Heart left ventricle (tissue), 16 donors: ENCODE data around the gene EPHA6. TPM values are rescaled to one million over a fixed set of nuclear protein-coding genes. Genes with fewer than 3 reads are reported as not detected.
A peak's percentile ranks its signal among the peaks of the same experiment; 100 is the strongest.

Experiments
- ATAC-seq, 4 donors: fragments of 200-7000 bp; cut with Tn5 transposase; one replicate each; pipeline ENCODE4 v1.9.1; 2020 to 2022; ENCODE audit warnings: moderate library complexity in 4 of 4, mild to moderate bottlenecking in 3 of 4, moderate number of reproducible peaks in 1 of 4
- DNase-seq, 5 donors: peaks; one replicate each; pipeline ENCODE4 v3.0.0-alpha.2; 2020
- H3K27ac ChIP-seq, 12 donors: fragments of 200-600 bp; sonication (generic) in 4 of 12; one replicate each; pipeline versions ENCODE4 v1.5.0 to v1.8.0; 2016 to 2022; ENCODE audit warnings: mild to moderate bottlenecking in 2 of 12
- H3K27me3 ChIP-seq, 9 donors: fragments of 200-600 bp; sonication (generic) in 2 of 9; one replicate each; pipeline versions ENCODE4 v1.5.1 to v1.8.0; 2016 to 2022; ENCODE audit warnings: mild to moderate bottlenecking in 3 of 9
- H3K36me3 ChIP-seq, 9 donors: fragments of 200-600 bp; sonication (generic) in 2 of 9; one replicate each; pipeline versions ENCODE4 v1.5.0 to v1.8.0; 2018 to 2022; ENCODE audit warnings: mild to moderate bottlenecking in 2 of 9
- H3K4me1 ChIP-seq, 12 donors: fragments of 200-600 bp; sonication (generic) in 4 of 12; one replicate each; pipeline versions ENCODE4 v1.5.0 to v1.8.0; 2016 to 2022; ENCODE audit warnings: mild to moderate bottlenecking in 3 of 12
- H3K4me3 ChIP-seq, 12 donors: fragments of 200-600 bp; sonication (generic) in 4 of 12; one replicate each; pipeline versions ENCODE4 v1.5.0 to v1.8.0; 2017 to 2022; ENCODE audit warnings: mild to moderate bottlenecking in 9 of 12, moderate library complexity in 4 of 12
- H3K9me3 ChIP-seq, 12 donors: fragments of 200-600 bp; sonication (generic) in 4 of 12; one replicate each; pipeline versions ENCODE4 v1.5.0 to v1.8.0; 2016 to 2022; ENCODE audit warnings: mild to moderate bottlenecking in 1 of 12
- CTCF ChIP-seq, 12 donors: fragments of 200-600 bp; sonication (generic) in 4 of 12; IDR thresholded peaks; one replicate each; pipeline versions ENCODE4 v1.5.0 to v1.8.0; 2018 to 2022; ENCODE audit warnings: antibody characterized with exemption in 12 of 12, mild to moderate bottlenecking in 5 of 12
- POLR2A ChIP-seq, 2 donors: fragments of 450-650 bp; IDR thresholded peaks; one replicate each; pipeline ENCODE4 v1.6.1; 2017; ENCODE audit warnings: antibody characterized with exemption in 2 of 2, mild to moderate bottlenecking in 2 of 2, moderate library complexity in 2 of 2
- WGBS, 4 donors: extraction: QIAGEN DNeasy Blood & Tissue Kit in 2 of 4; methylation state at CpG; one replicate each; pipeline versions ENCODE4 v1.1.5 to v1.1.7; 2013 to 2018; 5-methylcytosine and 5-hydroxymethylcytosine counted together
- intact Hi-C, 10 donors: fragments of 100-400 bp; cut with DNase I; formaldehyde crosslinking; loops; one replicate each; pipeline versions ENCODE4 v1.11.1 to v1.14.2; 2022
- polyA plus RNA-seq, 2 donors: library from polyadenylated mRNA; stranded (reverse); fragments of 200-250 nt; gene quantifications; one replicate each; pipeline ENCODE4 v1.2.3, GENCODE V29; 2013
- total RNA-seq, 9 donors: library from RNA; depleted of rRNA in 2 of 9; stranded (reverse); fragments of >200 nt in 2 of 9; fragmentation: NEBNext Ultra II Directional in 3 of 9; extraction: Animal tissue kit (Norgen Biotek cat#: 25700) in 3 of 9; gene quantifications; one replicate each; pipeline versions ENCODE4 v1.1.0 to v1.2.4, GENCODE V29; 2016 to 2023
- donor health status: ischemic (EF 13 %, LVEDD 7.1; RV severe dilation, severe dysfunction).
- donor health status: healthy with polysubstance abuse.
- donor health status: DM: no; HTN: yes; CAD: no.
- donor health status: DM: no; HTN: no; CAD: no.
- donor health status: ischemic (EF 25% LVEDD 6.9; RV normal size, moderate dysfunction).
- donor health status: ischemic (EF 25% LVEDD 5.7; RV mildly dilated, moderate dysfunction).
- donor health status: healthy.
- donor health status: DM: yes; HTN: yes; CAD: no.
- donor health status: ischemic (EF 35%, LVEDD 5.7; RV mildly dilated, moderate dysfunction).
- donor health status: nonischemic (EF 11% LVEDD 7.7; RV severe dilation, severe dysfunction).
- donor health status: DM: yes; HTN: yes; CAD: no.
- donor health status: PGD.
- donor health status: ischemic (EF 29% LVEDD 5.4; RV normal size, mild dysfunction).
- donor health status: nonischemic (EF 23%, LVEDD 6.1; RV moderate dilation, normal function).

Gene EPHA6
- total and polyA plus RNA-seq, 11 donors: 0.28 to 1.2 (median 0.42) TPM; not detected in 6

GRCh38 chr3:97765336-97765735 lies 950.9 kb downstream of the EPHA6 start:
- Histone ChIP-seq H3K27me3 (no peaks in the 10 kb centered on the region), H3K27ac (no peak overlapping the region), H3K9me3 (peaks cover 0 to 3% (median 0%) of the 10 kb centered on the region in 12 donors), H3K36me3 (peaks cover 0 to 21% (median 11%) of the 10 kb centered on the region in 9 donors), H3K4me3 (peak overlapping the region in 10 of 12 donors; percentile 57 to 89 (median 76)), H3K4me1 (peaks cover 0 to 15% (median 9%) of the 10 kb centered on the region in 12 donors)
- no peak for DNase-seq
- TF ChIP-seq CTCF (IDR thresholded peaks at IDR 0.05) (no peak), POLR2A (IDR thresholded peaks at IDR 0.05) (no peak)
- intact Hi-C loops: no loop called here
- WGBS, 4 donors: 22 to 38% (median 33%) methylated on average over 2 of the region's 2 CpGs
- no peak for ATAC-seq

- 92 to 95% (median 94%) methylated on average over 3 of the region's 3 CpGs for WGBS, 4 donors
Measured at GRCh38 chr3:97772926-97773325, 958.5 kb downstream of the EPHA6 start.

GRCh38 chr3:97778152-97778551 lies 963.8 kb downstream of the EPHA6 start:
- ATAC-seq (no peak), DNase-seq (no peak)
- H3K9me3 ChIP-seq: peaks cover 0 to 6% (median 0%) of the 10 kb centered on the region in 12 donors
- TF ChIP-seq CTCF (IDR thresholded peaks at IDR 0.05) (no peak), POLR2A (IDR thresholded peaks at IDR 0.05) (no peak)
- no peak overlapping the region for H3K27ac ChIP-seq
- H3K4me3 ChIP-seq: no peak overlapping the region
- H3K4me1 ChIP-seq: peaks cover 0 to 11% (median 0%) of the 10 kb centered on the region in 12 donors
- H3K36me3 ChIP-seq: peaks cover 0 to 6% (median 0%) of the 10 kb centered on the region in 9 donors
- H3K27me3 ChIP-seq: no peaks in the 10 kb centered on the region
- intact Hi-C loops: no loop called here

More at GRCh38 chr3:97772926-97773325, 958.5 kb downstream of the EPHA6 start:
- no peaks in the 10 kb centered on the region for H3K27me3 ChIP-seq
- H3K9me3 ChIP-seq: peaks cover 0 to 26% (median 2%) of the 10 kb centered on the region in 12 donors
- DNase-seq (no peak), ATAC-seq (no peak)
- intact Hi-C loops: no loop called here
- H3K4me1 ChIP-seq: peaks cover 0 to 3% (median 0%) of the 10 kb centered on the region in 12 donors
- no peak overlapping the region for H3K27ac ChIP-seq
- TF ChIP-seq CTCF (IDR thresholded peaks at IDR 0.05): no peak
- TF ChIP-seq POLR2A (IDR thresholded peaks at IDR 0.05): no peak
- no peak overlapping the region for H3K4me3 ChIP-seq
- peaks cover 0 to 27% (median 13%) of the 10 kb centered on the region in 9 donors for H3K36me3 ChIP-seq

- Histone ChIP-seq H3K4me1 (no peaks in the 10 kb centered on the region), H3K4me3 (no peak overlapping the region), H3K27ac (no peak overlapping the region), H3K9me3 (no peaks in the 10 kb centered on the region), H3K27me3 (no peaks in the 10 kb centered on the region), H3K36me3 (peaks cover 0 to 17% (median 0%) of the 10 kb centered on the region in 9 donors)
- ATAC-seq (peak in 1 of 4 donors; percentile 26), DNase-seq (peak in 1 of 5 donors; percentile 8)
- TF ChIP-seq CTCF (IDR thresholded peaks at IDR 0.05): peak; percentile 69 to 92 (median 83)
- TF ChIP-seq POLR2A (IDR thresholded peaks at IDR 0.05): no peak
- intact Hi-C loops: loop anchor here in 9 of 10 donors (1.0 to 10.0 kb wide), 7 partner anchors 141 to 230 kb away; partner anchors contain the start of gene RIOX2 (in 1 of the 9)
Measured at GRCh38 chr3:97793420-97794019, 979.1 kb downstream of the EPHA6 start.
